SK-N-SH (cell line): ENCODE measurements around the gene MICAL2. TPM values are rescaled to one million over a fixed set of nuclear protein-coding genes. Genes with fewer than 3 reads are reported as not detected.

Experiments
- CTCF ChIA-PET: fragments of 300-600, 350-600 bp; formaldehyde crosslinking; extraction: SDS; loops from one replicate; lab custom pipeline; 2021; lab: Yijun Ruan, JAX
- POLR2A ChIA-PET: fragments of 350-600 bp; sonication (Branson Sonifier 250); formaldehyde crosslinking; extraction: SDS; loops from one replicate; lab custom pipeline; 2020; ENCODE audit warnings: antibody characterized with exemption, inconsistent platforms; lab: Yijun Ruan, JAX
- DNase-seq: peaks from one replicate; pipeline ENCODE4 v3.0.0; 2012
- H2AFZ ChIP-seq: fragments of 200-600 bp; sonication (generic); 2 replicates; pipeline ENCODE4 v1.8.1; 2016; ENCODE audit warnings: antibody characterized with exemption, mild to moderate bottlenecking, low read depth
- H3F3A ChIP-seq: fragments of 200-600 bp; sonication (generic); replicated peaks from 2 replicates; pipeline ENCODE3; 2016; ENCODE audit warnings: antibody characterized with exemption, mild to moderate bottlenecking; ENCODE audit not compliant: insufficient read depth
- H3K27ac ChIP-seq, 2 experiments: fragments of 200-500 bp in 1 of 2; fragments of 200-600 bp in 1 of 2; sonication (Bioruptor generic) in 1 of 2; sonication (generic), shearing (Covaris generic) in 1 of 2; 2 replicates each; pipeline versions ENCODE4 v1.5.1 to v1.6.1; 2014 to 2016; ENCODE audit warnings: low read depth in 2 of 2, inconsistent platforms in 1 of 2, low read length in 1 of 2, mild to moderate bottlenecking in 1 of 2, mixed read lengths in 1 of 2
- H3K27me3 ChIP-seq: fragments of 200-600 bp; sonication (generic), shearing (Covaris generic); 2 replicates; pipeline ENCODE4 v1.6.1; 2016; ENCODE audit warnings: mixed run types; ENCODE audit not compliant: insufficient read depth
- H3K36me3 ChIP-seq, 2 experiments: fragments of 200-500 bp in 1 of 2; fragments of 200-600 bp in 1 of 2; sonication (Bioruptor generic) in 1 of 2; sonication (generic) in 1 of 2; replicated peaks in 1 of 2; 2 replicates each; pipeline versions ENCODE3 to v1.5.1; 2014 to 2016; ENCODE audit warnings: low read length in 1 of 2, mild to moderate bottlenecking in 1 of 2; ENCODE audit not compliant: insufficient read depth in 2 of 2, control insufficient read depth in 1 of 2
- H3K4me1 ChIP-seq, 2 experiments: fragments of 200-500 bp in 1 of 2; fragments of 200-600 bp in 1 of 2; sonication (Bioruptor generic) in 1 of 2; sonication (generic), shearing (Covaris generic) in 1 of 2; 2 replicates each; pipeline versions ENCODE4 v1.5.1 to v1.6.1; 2014 to 2016; ENCODE audit warnings: low read depth in 1 of 2, low read length in 1 of 2, mixed run types in 1 of 2; ENCODE audit not compliant: insufficient read depth in 2 of 2, control insufficient read depth in 1 of 2
- H3K4me2 ChIP-seq: fragments of 200-600 bp; sonication (generic), shearing (Covaris generic); 2 replicates; pipeline ENCODE4 v1.6.1; 2017; ENCODE audit warnings: mixed run types
- H3K4me3 ChIP-seq, 2 experiments: fragments of 200-500 bp in 1 of 2; fragments of 200-600 bp in 1 of 2; sonication (Bioruptor generic) in 1 of 2; sonication (generic), shearing (Covaris generic) in 1 of 2; 2 replicates each; pipeline versions ENCODE4 v1.5.1 to v1.8.1; 2014 to 2016; ENCODE audit warnings: low read depth in 2 of 2, inconsistent platforms in 1 of 2, low read length in 1 of 2, mild to moderate bottlenecking in 1 of 2, mixed read lengths in 1 of 2, moderate library complexity in 1 of 2
- H3K79me2 ChIP-seq: fragments of 200-600 bp; sonication (generic); 2 replicates; pipeline ENCODE4 v1.8.1; 2017; ENCODE audit warnings: mild to moderate bottlenecking; ENCODE audit not compliant: insufficient read depth
- H3K9ac ChIP-seq: fragments of 200-600 bp; sonication (generic); 2 replicates; pipeline ENCODE4 v1.6.1; 2017; ENCODE audit warnings: mixed run types
- H3K9me2 ChIP-seq: fragments of 200-600 bp; sonication (generic); 2 replicates; pipeline ENCODE4 v1.6.1; 2017; ENCODE audit warnings: mixed run types
- H3K9me3 ChIP-seq: fragments of 200-600 bp; sonication (generic); 2 replicates; pipeline ENCODE4 v1.6.1; 2017; ENCODE audit warnings: mixed run types, mild to moderate bottlenecking, moderate library complexity
- H4K20me1 ChIP-seq: fragments of 200-600 bp; sonication (generic); 2 replicates; pipeline ENCODE4 v1.6.1; 2017; ENCODE audit warnings: mild to moderate bottlenecking, mixed run types; ENCODE audit not compliant: insufficient read depth
- CHD2 ChIP-seq: fragments of 150-350 bp; IDR thresholded peaks from 2 replicates; pipeline ENCODE4 v1.6.1; 2018; ENCODE audit warnings: low read length; ENCODE audit not compliant: partially characterized antibody
- EP300 ChIP-seq, 2 experiments: IDR thresholded peaks; 2 replicates each; pipeline versions ENCODE4 v1.4.0 to v1.6.1; 2012; ENCODE audit warnings: borderline replicate concordance in 1 of 2, low read depth in 1 of 2, low read length in 1 of 2
- IRF3 ChIP-seq: fragments of 150-350 bp; IDR thresholded peaks from 2 replicates; pipeline ENCODE4 v1.6.1; 2016; ENCODE audit warnings: mild to moderate bottlenecking, low read depth, low read length
- JUND ChIP-seq: IDR thresholded peaks from 2 replicates; pipeline ENCODE4 v1.4.0; 2012
- MEF2A ChIP-seq: IDR thresholded peaks from 2 replicates; pipeline ENCODE4 v1.4.0; 2012; ENCODE audit warnings: low read depth, borderline replicate concordance
- NFIC ChIP-seq: IDR thresholded peaks from 2 replicates; pipeline ENCODE4 v1.4.0; 2012; ENCODE audit warnings: borderline replicate concordance
- PBX3 ChIP-seq: IDR thresholded peaks from 2 replicates; pipeline ENCODE4; 2012
- POLR2AphosphoS5 ChIP-seq: IDR thresholded peaks from 2 replicates; pipeline ENCODE4 v1.6.1; 2012; ENCODE audit warnings: low read depth, low read length
- RAD21 ChIP-seq: IDR thresholded peaks from 2 replicates; pipeline ENCODE4 v1.6.1; 2012; ENCODE audit warnings: mild to moderate bottlenecking, low read length
- TCF12 ChIP-seq: IDR thresholded peaks from 2 replicates; pipeline ENCODE4 v1.4.0; 2012
- TEAD4 ChIP-seq: IDR thresholded peaks from 2 replicates; pipeline ENCODE4 v1.4.0; 2012; ENCODE audit warnings: mild to moderate bottlenecking, borderline replicate concordance; ENCODE audit not compliant: insufficient read depth
- USF1 ChIP-seq: IDR thresholded peaks from 2 replicates; pipeline ENCODE4 v1.4.0; 2012; ENCODE audit warnings: low read depth, borderline replicate concordance
- WGBS: methylation state at CpG from one replicate; pipeline ENCODE4 v1.1.6; 2017; ENCODE audit warnings: low lambda C conversion rate; 5-methylcytosine and 5-hydroxymethylcytosine counted together
- polyA plus RNA-seq, 3 experiments: library from polyadenylated mRNA; depleted of rRNA; stranded (reverse); fragments of >200 nt; gene quantifications; 2 replicates each; pipeline ENCODE4 v1.2.3, GENCODE V29; 2012

MICAL2 gene
- polyA plus RNA-seq, 1 of the 3 experiments (the other 2 are of a cell fraction): 54.6 TPM

- no peak for DNase-seq
- Histone ChIP-seq H3K27me3 (no peaks in the 10 kb centered on the region), H4K20me1 (no peaks in the 10 kb centered on the region), H3K4me1 (peaks cover 20% of the 10 kb centered on the region in 2 experiments; a peak in 3 of 4 replicates), H3K9ac (no peak overlapping the region), H3K4me2 (no peak overlapping the region), H3K27ac (peak overlapping the region in 1 of 2 experiments; percentile 45; a peak in 1 of 4 replicates), H2AFZ (no peak overlapping the region), H3K79me2 (peaks cover 39% of the 10 kb centered on the region), H3K36me3 (peaks cover 35 to 58% of the 10 kb centered on the region in 2 experiments), H3K9me3 (no peaks in the 10 kb centered on the region), H3K4me3 (no peak overlapping the region), H3K9me2 (no peaks in the 10 kb centered on the region), H3F3A (peaks cover 27% of the 10 kb centered on the region)
- 66% methylated on average over 6 of the region's 6 CpGs for WGBS
- CTCF ChIA-PET: interaction anchor here (1.4 to 3.3 kb wide), 3 partner anchors 17 to 69 kb away, joined by 3 to 16 read pairs (median 9); no protein-coding TSS in a partner anchor
- POLR2A ChIA-PET: no interaction called here
- no peak for TF ChIP-seq RAD21
- TF ChIP-seq JUND: 0 out of 2 replicates have a peak, but pooled peaks have one; percentile 6
- TF ChIP-seq MEF2A: no peak
- TF ChIP-seq CHD2: no peak
- peak; percentile 22; the same call in 1 of the 2 replicates for TF ChIP-seq PBX3
- no peak for TF ChIP-seq TEAD4
- peak; percentile 28; the same call in 1 of the 2 replicates for TF ChIP-seq TCF12
- no peak for TF ChIP-seq IRF3
- no peak for TF ChIP-seq POLR2AphosphoS5
- TF ChIP-seq NFIC: peak; percentile 15; the same call in 1 of the 2 replicates
- TF ChIP-seq, all 33 proteins: peak for 4
Observed at GRCh38 chr11:12219757-12220156, 109.4 kb downstream of the MICAL2 start.

GRCh38 chr11:12220305-12220704, 109.9 kb downstream of the MICAL2 start:
- peaks cover 42% of the 10 kb centered on the region; the same call in 1 of the 2 replicates for H3K79me2 ChIP-seq
- DNase-seq: no peak
- H3K4me3 ChIP-seq: no peak overlapping the region
- POLR2A ChIA-PET: no interaction called here
- H3K4me2 ChIP-seq: no peak overlapping the region
- WGBS: 98% methylated on average over 4 of the region's 11 CpGs
- peak overlapping the region in 1 of 2 experiments; percentile 45; a peak in 1 of 4 replicates for H3K27ac ChIP-seq
- H3K9ac ChIP-seq: no peak overlapping the region
- peaks cover 32% of the 10 kb centered on the region for H3F3A ChIP-seq
- no peak overlapping the region for H2AFZ ChIP-seq
- no peaks in the 10 kb centered on the region for H3K27me3 ChIP-seq
- H3K9me3 ChIP-seq: no peaks in the 10 kb centered on the region
- H3K4me1 ChIP-seq: peaks cover 16 to 20% of the 10 kb centered on the region in 2 experiments; a peak in 3 of 4 replicates
- CTCF ChIA-PET: interaction anchor here (2.8 to 3.3 kb wide), 2 partner anchors 16 to 61 kb away, joined by 9 to 16 read pairs; no protein-coding TSS in a partner anchor
- H3K36me3 ChIP-seq: peaks cover 32 to 58% of the 10 kb centered on the region in 2 experiments
- TF ChIP-seq USF1 (no peak), JUND (no peak), EP300 (IDR thresholded peaks at IDR 0.05; ENCODE audit: borderline replicate concordance in 1 of 2, low read depth in 1 of 2, low read length in 1 of 2) (no peak), POLR2AphosphoS5 (no peak)
- TF ChIP-seq, all 33 proteins: peak for 0
- H3K9me2 ChIP-seq: no peaks in the 10 kb centered on the region
- no peaks in the 10 kb centered on the region for H4K20me1 ChIP-seq
